Loucy (cell line): ENCODE measurements around the gene ANKRD13D.

Experiments used
- H2AFZ ChIP-seq: fragments of 200-600 bp; sonication (generic); 2 replicates; pipeline ENCODE4 v1.6.0; 2016; ENCODE audit warnings: antibody characterized with exemption, mild to moderate bottlenecking, low read length, moderate library complexity
- H3F3A ChIP-seq: fragments of 200-600 bp; 2 replicates; pipeline ENCODE4 v1.6.0; 2016; ENCODE audit warnings: antibody characterized with exemption, low read depth, mild to moderate bottlenecking
- H3K27me3 ChIP-seq: fragments of 200-600 bp; sonication (generic); 2 replicates; pipeline ENCODE4 v1.6.1; 2014; ENCODE audit warnings: low read length, mild to moderate bottlenecking; ENCODE audit not compliant: insufficient read depth, poor library complexity, severe bottlenecking
- H3K36me3 ChIP-seq: fragments of 200-600 bp; sonication (generic); 2 replicates; pipeline ENCODE4 v1.6.1; 2016; ENCODE audit warnings: low read length; ENCODE audit not compliant: insufficient read depth
- H3K4me1 ChIP-seq: fragments of 200-600 bp; sonication (generic); 2 replicates; pipeline ENCODE4 v1.5.1; 2014; ENCODE audit warnings: low read length, mild to moderate bottlenecking; ENCODE audit not compliant: insufficient read depth, poor library complexity, severe bottlenecking
- H3K4me2 ChIP-seq: fragments of 200-600 bp; sonication (generic); 2 replicates; pipeline ENCODE4 v1.6.0; 2014; ENCODE audit warnings: antibody characterized with exemption, low read length, low read depth, mild to moderate bottlenecking; ENCODE audit not compliant: poor library complexity, severe bottlenecking
- H3K4me3 ChIP-seq: fragments of 200-600 bp; sonication (generic); 2 replicates; pipeline ENCODE4 v1.5.1; 2014; ENCODE audit warnings: low read length, mild to moderate bottlenecking, mixed read lengths; ENCODE audit not compliant: poor library complexity, severe bottlenecking
- H3K79me2 ChIP-seq: fragments of 200-600 bp; sonication (generic); 2 replicates; pipeline ENCODE4 v1.6.1; 2014; ENCODE audit warnings: low read length; ENCODE audit not compliant: insufficient read depth
- H3K9ac ChIP-seq: fragments of 200-600 bp; sonication (generic); 2 replicates; pipeline ENCODE4 v1.6.0; 2014; ENCODE audit warnings: mild to moderate bottlenecking, low read depth, low read length, moderate library complexity; ENCODE audit not compliant: poor library complexity, severe bottlenecking
- H3K9me2 ChIP-seq: fragments of 200-600 bp; sonication (generic); replicated peaks from 2 replicates; pipeline ENCODE4 v1.6.1; 2016; ENCODE audit warnings: low read depth, low read length, mixed read lengths
- H3K9me3 ChIP-seq: fragments of 200-600 bp; sonication (generic); 2 replicates; pipeline ENCODE4 v1.6.1; 2014; ENCODE audit warnings: mild to moderate bottlenecking, antibody characterized with exemption, low read length, low read depth; ENCODE audit not compliant: insufficient read depth
- H4K20me1 ChIP-seq: fragments of 200-600 bp; sonication (generic); 2 replicates; pipeline ENCODE4 v1.6.0; 2014; ENCODE audit warnings: antibody characterized with exemption, low read length, mild to moderate bottlenecking; ENCODE audit not compliant: insufficient read depth, poor library complexity, severe bottlenecking
- EZH2phosphoT487 ChIP-seq: fragments of 200-600 bp; IDR thresholded peaks from 2 replicates; pipeline ENCODE4 v1.6.1; 2018; ENCODE audit warnings: antibody characterized with exemption, mild to moderate bottlenecking, moderate library complexity, borderline replicate concordance
- TF ChIP-seq, protein P1 (sequence below): fragments of 200-600 bp; sonication (generic); conservative IDR thresholded peaks from 2 replicates; pipeline ENCODE4 v1.5.1; 2014; ENCODE audit warnings: mild to moderate bottlenecking, antibody characterized with exemption, low read length

The ANKRD13D gene

DNA sequence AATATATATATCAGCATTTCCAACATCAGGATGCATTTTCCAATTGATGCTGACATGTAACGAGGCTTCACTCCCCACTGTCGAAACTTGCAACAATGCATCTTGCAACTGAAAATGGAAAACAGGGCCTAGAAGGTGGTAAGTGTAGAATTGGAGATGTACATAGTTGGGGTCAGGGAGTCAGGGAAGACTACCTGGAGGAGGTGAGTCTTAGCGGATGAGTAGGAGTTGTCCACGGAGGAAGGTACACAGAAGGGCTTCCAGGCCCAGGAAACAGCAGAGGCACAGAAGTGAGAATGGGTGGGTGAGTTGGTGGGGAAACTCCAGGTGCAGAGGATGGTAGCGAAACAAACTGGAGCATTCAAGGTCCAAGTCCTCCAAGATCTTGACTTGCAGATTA lies 24.8 kb upstream of the ANKRD13D start:
- Histone ChIP-seq H3K9me3 (no peaks in the 10 kb centered on the region), H3K4me3 (no peak overlapping the region), H3K4me2 (no peak overlapping the region), H3K79me2 (peaks cover 28% of the 10 kb centered on the region), H2AFZ (no peak overlapping the region), H3K9ac (no peak overlapping the region), H3K9me2 (no peaks in the 10 kb centered on the region), H3F3A (0 out of 2 replicates have a peak, but pooled peaks cover 4% of the 10 kb centered on the region), H3K4me1 (peaks cover 29% of the 10 kb centered on the region), H3K27me3 (no peaks in the 10 kb centered on the region), H4K20me1 (peaks cover 20% of the 10 kb centered on the region), H3K36me3 (no peaks in the 10 kb centered on the region)
- TF ChIP-seq, protein P1, sequence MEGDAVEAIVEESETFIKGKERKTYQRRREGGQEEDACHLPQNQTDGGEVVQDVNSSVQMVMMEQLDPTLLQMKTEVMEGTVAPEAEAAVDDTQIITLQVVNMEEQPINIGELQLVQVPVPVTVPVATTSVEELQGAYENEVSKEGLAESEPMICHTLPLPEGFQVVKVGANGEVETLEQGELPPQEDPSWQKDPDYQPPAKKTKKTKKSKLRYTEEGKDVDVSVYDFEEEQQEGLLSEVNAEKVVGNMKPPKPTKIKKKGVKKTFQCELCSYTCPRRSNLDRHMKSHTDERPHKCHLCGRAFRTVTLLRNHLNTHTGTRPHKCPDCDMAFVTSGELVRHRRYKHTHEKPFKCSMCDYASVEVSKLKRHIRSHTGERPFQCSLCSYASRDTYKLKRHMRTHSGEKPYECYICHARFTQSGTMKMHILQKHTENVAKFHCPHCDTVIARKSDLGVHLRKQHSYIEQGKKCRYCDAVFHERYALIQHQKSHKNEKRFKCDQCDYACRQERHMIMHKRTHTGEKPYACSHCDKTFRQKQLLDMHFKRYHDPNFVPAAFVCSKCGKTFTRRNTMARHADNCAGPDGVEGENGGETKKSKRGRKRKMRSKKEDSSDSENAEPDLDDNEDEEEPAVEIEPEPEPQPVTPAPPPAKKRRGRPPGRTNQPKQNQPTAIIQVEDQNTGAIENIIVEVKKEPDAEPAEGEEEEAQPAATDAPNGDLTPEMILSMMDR: no peak
- no peak for TF ChIP-seq EZH2phosphoT487

DNA sequence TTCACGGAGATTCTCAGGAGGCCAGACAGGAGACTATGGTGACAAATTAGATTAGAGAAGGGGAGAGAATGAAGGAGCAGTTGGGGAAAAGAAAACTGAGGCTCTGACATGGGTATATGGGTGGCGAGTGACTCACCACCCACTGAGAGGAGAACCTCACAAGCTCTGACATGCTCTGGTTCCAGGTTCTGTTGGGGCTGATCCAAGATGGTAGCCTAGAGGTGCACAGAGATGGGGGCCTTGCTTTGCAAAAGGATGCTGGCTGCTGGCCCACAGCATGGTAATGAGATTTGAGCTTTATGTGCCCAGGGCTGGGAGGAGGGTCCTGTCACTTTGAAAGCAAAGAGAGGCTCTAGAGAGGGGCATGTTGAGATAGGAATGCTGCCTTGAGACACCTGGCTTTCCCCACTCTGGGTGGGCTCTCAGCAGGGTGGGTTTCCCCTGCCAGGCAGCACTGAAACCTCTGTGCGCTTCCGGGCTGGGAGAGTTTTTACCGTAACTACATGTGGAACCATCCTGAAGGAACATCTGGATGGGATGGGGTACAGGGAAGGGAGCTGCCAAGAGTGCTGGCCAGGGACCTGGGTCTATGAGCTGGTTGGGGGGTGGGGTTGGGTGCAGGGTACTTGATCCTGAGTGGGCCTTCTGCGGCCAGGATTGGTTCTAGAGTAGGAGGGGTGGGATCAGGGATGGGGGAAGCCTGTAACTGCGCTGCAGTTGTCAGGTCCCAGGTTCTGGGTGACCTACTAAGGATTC lies 24.0 kb upstream of the ANKRD13D start:
- peaks cover 28% of the 10 kb centered on the region for H4K20me1 ChIP-seq
- H2AFZ ChIP-seq: no peak overlapping the region
- no peak overlapping the region for H3K4me3 ChIP-seq
- H3K27me3 ChIP-seq: no peaks in the 10 kb centered on the region
- H3K9me2 ChIP-seq: no peaks in the 10 kb centered on the region
- no peak for TF ChIP-seq EZH2phosphoT487
- TF ChIP-seq, protein P1: no peak
- H3K9me3 ChIP-seq: no peaks in the 10 kb centered on the region
- no peak overlapping the region for H3K9ac ChIP-seq
- H3F3A ChIP-seq: peaks cover 4% of the 10 kb centered on the region; the same call in 1 of the 2 replicates
- no peak overlapping the region for H3K4me2 ChIP-seq
- H3K36me3 ChIP-seq: no peaks in the 10 kb centered on the region
- peaks cover 37% of the 10 kb centered on the region for H3K4me1 ChIP-seq
- peaks cover 36% of the 10 kb centered on the region for H3K79me2 ChIP-seq

DNA sequence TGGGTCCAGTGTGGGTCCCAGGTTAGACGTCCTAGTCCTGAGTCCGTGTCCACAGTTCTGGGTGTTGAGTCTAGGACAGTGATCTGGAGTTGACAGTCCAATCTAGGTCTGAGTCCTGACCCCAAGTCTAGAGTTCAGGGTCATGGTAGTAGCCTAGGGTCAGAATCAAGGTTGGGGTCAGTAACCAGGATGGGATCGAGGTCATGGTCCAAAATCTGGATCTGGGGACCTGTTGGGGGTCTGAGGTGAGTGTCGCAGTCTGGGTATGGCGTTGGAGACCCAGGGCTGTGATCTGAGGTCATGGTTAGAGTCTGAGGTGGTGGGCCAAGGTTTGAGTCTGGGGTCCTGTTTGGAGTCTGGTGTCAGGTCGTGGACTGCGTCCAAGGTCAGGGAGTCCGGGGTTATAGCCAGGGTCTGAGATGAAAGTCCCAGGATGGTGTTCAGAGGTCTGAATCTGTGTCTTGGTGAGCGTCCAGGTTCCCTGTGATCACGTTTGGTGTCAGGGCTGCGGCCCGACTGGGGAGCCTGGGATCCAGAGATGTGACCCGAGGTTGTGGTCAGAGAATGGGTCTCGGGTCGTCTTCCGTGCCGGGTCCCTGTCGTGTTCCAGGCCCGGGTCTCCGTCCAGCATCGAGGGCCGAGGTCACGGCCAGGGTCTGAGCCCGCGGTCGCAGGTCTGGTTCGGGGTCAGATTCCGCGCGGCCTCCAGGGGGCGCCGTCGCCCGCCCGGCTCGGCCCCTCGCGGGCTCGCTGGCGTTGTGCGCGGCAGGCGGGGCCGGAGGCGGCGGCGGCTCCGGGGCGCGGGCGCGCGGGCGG lies 23.3 kb upstream of the ANKRD13D start:
- peaks cover 33% of the 10 kb centered on the region for H4K20me1 ChIP-seq
- no peaks in the 10 kb centered on the region for H3K9me3 ChIP-seq
- peak overlapping the region; percentile 19 for H3K9ac ChIP-seq
- H3K27me3 ChIP-seq: no peaks in the 10 kb centered on the region
- H2AFZ ChIP-seq: peak overlapping the region; percentile 20; the same call in 1 of the 2 replicates
- H3F3A ChIP-seq: peaks cover 8% of the 10 kb centered on the region; the same call in 1 of the 2 replicates
- peak overlapping the region; percentile 37 for H3K4me3 ChIP-seq
- TF ChIP-seq, protein P1: peak; percentile 51
- TF ChIP-seq EZH2phosphoT487: no peak
- no peaks in the 10 kb centered on the region for H3K36me3 ChIP-seq
- peaks cover 44% of the 10 kb centered on the region for H3K79me2 ChIP-seq
- H3K4me2 ChIP-seq: peak overlapping the region; percentile 56
- no peaks in the 10 kb centered on the region for H3K9me2 ChIP-seq
- peaks cover 37% of the 10 kb centered on the region for H3K4me1 ChIP-seq
